LoVo (cell line): ENCODE data around the gene PFDN5.
"Not testable (repeated sequence)": the region's sequence is repeated elsewhere in the genome, so short reads cannot be mapped to it uniquely, and the experiment has no call there.

Experiments used
- DNase-seq: peaks from one replicate; pipeline ENCODE4 v3.0.0-alpha.2; 2016; ENCODE audit warnings: low spot score

The PFDN5 gene

GRCh38 chr12:53287741-53288216 lies 7.6 kb upstream of the PFDN5 start:
- DNase-seq: peak; percentile 70

DNA sequence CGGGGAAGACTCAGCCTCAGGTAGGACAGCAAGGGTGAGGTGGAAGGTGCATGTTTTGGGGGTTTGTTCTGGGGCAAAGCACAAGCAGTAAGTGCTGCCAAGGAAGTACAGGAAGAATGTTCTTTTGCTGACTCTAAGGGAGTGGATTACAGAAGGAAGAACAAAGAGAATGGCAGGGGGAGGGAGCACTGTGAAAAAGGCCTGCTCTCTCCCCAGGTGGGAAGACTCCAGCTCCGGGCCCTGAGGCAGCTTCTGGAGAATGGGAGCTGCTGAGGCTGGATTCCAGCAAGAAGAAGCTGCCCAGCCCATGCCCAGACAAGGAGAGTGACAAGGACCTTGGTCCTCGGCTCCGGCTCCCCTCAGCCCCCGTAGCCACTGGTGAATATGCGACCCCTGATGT lies 7.0 kb upstream of the PFDN5 start:
- DNase-seq: no peak

DNA sequence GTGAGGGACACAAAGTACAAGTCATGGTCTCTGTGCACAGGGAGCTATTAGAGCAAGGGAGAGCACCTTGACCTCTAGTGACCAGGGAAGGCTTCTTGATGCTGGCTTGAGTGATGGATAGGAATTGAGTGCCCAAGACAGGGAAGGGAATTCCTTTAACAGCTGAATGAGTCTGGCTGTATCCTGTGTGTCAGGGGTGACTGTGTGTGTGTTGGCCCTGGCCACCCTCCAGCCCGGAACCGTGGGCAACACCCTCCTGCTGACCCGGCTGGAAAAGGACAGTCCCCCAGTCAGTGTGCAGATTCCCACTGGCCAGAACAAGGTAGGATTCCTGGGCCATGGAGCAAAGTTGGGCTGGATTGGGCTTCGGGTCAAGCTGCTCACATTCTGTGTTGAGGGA lies 5.5 kb upstream of the PFDN5 start:
- DNase-seq: no peak

GRCh38 chr12:53290661-53291060 lies 4.7 kb upstream of the PFDN5 start:
- DNase-seq: no peak

DNA sequence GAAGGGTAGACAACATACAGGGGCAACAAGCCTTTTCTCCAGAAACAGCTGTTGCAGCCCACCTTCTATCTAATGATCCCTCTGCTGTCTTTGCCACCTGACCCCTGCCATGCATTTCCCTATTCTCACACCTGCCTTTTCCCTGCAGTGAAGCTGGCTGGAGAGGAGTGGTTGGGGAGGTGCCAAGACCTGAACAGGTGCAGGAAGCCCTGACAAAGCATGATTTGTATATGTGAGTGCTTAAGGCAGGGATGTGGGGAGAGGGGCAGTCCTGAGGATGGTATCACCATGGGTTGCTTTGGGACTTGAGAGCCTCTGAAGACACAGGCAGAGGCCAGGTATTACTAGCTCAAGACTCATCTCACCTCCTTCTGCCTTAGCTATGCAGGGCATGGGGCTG lies 2.9 kb upstream of the PFDN5 start:
- DNase-seq: no peak

DNA sequence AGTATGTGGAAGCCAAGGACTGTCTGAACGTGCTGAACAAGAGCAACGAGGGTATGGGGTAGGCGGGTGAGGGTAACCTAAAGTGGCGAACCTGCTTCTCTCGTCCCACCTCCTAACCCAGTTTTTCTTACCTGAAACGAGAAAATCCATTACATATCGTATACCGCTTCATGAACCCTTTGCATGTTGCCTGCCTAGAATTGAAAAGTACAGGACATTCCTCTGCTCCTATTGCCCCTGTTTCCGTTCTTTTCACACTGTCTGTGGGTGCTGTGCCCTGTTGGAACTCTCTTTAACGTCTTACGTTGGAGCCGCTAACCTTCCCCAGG lies 513 bp downstream of the PFDN5 start:
- DNase-seq: no peak

GRCh38 chr12:53297106-53297505 lies 1.8 kb downstream of the PFDN5 start:
- DNase-seq: not testable (repeated sequence)

DNA sequence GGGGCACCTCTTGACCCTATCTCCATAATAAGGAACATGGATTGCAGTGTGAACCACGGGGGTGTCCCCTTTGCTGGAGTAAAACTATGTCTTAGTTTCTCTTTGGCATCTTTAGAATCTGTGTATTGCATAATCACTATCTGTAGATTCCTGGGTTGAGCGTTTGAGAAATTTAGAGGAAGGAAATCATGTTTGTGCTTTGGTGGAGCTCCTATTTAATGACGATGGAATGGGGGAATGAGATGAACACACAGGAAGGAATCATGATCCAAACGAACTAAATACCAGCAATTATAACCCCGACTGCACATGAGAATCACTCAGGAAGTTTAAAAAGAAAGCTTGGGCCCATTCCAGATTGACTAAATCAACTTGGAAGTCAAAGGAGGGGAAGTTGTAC lies 2.8 kb downstream of the PFDN5 start:
- DNase-seq: no peak

GRCh38 chr12:53299101-53299453 lies 3.7 kb downstream of the PFDN5 start:
- DNase-seq: peak; percentile 60

GRCh38 chr12:53299454-53300180 lies 4.3 kb downstream of the PFDN5 start, which contains the start of gene MYG1:
TSS of gene MYG1 (plus strand) at chr12:53299695. CDS start at chr12:53299738, 43 bp downstream.
- DNase-seq: peak; percentile 92

- DNase-seq: peak; percentile 16
These were observed 4.8 kb downstream of the PFDN5 start for GRCh38 chr12:53300187-53300586.

DNA sequence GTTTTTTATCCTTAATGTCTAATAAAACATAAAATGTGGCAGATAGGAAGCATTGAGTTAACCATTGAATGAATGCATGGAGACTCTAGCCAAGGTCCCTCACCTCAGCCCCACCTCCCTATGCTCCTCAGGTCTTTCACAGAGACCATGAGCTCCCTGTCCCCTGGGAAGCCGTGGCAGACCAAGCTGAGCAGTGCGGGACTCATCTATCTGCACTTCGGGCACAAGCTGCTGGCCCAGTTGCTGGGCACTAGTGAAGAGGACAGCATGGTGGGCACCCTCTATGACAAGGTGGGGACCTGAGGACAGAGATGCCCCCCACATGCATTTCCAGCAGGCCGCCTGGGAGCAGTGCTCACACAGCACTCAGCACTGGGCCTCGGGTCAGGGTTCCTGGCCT lies 7.6 kb downstream of the PFDN5 start:
- no peak for DNase-seq

DNA sequence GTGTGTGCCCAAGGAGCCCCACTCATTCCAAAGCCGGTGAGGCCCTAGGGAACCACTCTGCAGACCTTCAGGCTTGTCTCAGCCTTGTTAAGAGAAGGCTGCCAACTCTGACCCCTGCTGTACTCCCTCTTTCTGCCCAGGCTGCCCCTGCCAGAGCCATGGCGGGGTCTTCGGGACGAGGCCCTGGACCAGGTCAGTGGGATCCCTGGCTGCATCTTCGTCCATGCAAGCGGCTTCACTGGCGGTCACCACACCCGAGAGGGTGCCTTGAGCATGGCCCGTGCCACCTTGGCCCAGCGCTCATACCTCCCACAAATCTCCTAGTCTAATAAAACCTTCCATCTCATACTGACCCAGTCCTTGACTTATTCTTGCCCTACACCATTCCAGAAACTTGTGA lies 11.5 kb downstream of the PFDN5 start:
- DNase-seq: no peak

DNA sequence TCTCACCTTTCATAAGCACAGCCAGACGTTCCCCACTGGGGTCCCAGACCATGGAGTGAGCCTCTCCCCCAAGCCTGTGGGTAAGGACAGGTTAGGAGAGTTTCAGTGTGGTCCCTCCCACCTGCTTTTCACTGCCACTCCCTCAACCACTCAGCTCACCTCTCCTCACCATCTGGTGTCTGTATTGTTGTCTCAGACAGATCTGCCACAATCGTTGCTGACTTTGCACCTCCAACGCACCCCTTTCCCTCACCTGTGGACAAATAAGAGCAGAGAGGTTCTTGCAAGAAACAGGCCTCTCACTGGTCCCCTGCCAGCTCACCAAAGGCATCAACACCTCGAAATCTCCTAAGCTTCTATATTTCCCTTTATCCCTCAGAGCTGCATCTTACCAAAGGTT lies 12.9 kb downstream of the PFDN5 start:
- no peak for DNase-seq

- DNase-seq: no peak
These were observed 18.7 kb downstream of the PFDN5 start for GRCh38 chr12:53313996-53314395.

DNA sequence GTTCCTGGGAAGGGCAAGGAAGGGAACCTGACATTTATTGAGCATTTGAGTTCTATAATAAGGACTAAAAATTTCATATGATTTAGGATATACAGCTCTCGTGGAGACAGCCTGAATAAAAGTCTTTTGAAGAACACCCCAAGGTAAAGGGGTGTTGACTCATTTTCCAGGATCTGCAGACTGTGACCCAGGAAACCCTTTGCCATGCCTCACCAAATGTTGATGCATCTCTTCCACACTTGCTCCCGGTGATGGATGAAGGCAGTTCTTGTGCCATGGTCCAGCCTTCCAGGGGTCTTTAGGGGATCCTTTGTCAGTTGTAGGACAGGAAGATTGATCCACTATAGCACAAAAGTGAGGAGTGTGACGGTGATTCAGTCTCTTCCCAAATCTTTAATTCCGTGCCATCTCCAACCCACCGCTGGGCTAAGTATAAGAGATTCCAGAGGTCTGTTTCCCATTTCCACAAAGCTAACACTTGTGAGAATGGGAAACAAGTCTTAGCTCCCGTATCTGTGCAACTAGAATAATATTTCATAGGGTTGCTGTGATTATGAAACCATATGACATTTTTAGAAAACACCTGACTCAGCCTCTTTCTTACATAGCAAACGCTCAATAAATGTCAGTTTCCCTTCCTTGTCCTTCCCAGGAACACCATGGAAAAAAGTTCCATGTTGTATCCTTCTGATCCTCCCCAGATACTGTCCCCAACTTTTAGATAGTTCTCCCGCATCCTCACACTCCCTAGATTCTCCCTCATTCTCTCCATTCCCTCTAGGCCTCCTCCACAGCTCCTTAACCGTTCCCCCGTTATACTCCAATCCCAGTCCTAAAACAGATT lies 25.2 kb downstream of the PFDN5 start:
- DNase-seq: no peak

DNA sequence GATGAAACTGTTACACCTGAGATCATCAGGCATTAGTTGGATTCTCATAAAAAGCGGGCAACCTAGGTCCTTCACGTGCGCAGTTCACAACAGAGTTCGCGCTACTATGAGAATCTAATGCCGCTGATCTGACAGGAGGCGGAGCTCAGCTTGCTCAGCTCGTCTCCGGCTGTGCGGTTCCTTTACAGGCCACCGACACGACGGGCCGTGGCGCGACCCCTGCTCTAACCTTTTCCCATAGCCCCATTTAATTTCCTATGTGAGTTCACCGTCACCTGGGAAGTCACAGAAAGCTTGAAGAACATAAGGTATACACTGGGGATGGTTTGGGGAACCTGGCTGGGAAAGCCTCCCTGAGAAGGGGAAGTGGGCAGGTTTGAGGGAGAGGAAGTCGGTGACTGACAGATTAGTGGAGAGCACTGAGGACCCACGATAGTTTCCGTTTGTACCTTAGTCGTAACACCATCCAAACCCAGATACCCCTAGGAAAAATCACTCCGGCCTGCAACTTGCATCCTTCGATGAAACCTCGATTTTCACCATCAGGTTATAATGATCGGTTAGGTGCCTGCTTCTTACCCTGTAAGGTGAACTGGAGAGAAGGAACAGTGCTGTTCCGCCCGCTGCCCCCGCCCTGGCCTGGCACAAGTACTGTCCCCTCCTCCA lies 28.9 kb downstream of the PFDN5 start:
- DNase-seq: no peak

GRCh38 chr12:53324779-53325510 lies 29.6 kb downstream of the PFDN5 start:
- DNase-seq: peak; percentile 98

DNA sequence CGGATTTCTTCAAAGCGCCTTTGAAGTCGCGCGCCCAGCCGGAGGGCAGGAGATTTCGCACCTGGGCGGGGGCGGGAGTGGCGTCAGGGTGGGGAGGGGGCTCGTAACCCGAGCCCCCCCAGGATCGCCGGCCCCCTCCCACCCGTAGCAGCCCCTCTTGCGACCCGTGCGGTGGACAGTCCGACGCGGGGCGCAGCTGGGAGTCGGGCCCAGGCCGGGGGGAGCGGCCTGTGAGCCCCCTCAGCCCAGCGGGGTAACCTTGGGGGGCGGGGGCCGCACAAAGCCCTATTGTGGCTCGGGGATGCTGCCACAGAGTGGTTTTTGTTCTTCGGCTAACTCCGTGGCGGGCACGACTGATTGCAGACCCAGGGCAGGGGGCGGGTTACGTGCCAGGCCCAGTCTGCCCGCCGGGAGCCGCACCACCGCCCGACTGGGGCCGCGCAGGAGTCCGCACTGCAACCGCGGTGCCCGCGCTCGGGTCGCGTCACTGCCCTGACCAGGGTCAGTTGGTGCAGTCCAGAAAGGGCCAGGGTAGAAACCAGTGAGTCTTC lies 30.2 kb downstream of the PFDN5 start:
- DNase-seq: no peak

- no peak for DNase-seq
These were observed 31.3 kb downstream of the PFDN5 start for GRCh38 chr12:53326460-53327185.

DNA sequence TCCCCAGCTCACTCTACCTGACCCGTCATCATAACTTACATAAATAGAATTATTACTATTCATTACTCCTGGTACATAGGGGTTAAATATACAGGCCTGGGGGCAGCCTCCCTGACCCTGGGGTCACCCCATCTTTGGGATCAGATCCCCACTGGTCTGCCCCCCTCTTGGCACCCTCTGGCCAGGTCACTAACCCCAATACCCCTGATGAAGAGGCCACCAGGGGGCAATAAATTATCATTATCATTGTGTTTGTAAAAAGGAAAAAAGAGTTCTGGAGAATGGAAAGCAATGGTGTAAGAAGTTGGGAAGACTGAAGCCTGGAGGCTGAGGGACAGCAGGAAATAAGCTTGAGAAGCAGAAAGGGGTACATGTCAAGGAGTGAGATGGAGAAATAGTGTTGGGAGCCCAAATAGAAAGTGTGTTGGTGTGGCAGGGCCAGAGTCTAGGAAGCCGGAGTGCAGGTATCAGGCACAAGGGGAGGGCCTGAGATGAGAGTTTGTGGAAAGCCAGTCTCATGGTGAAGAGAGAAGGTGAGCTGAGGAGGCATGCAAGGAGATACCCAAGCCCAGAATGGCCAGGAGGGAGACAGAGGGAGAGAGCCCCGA lies 32.2 kb downstream of the PFDN5 start:
- DNase-seq: no peak
